GM13976 (cell line): ENCODE measurements around the gene RELL1.

Experiments used
- DNase-seq: peaks from one replicate; pipeline ENCODE4 v3.0.0; 2012; ENCODE audit warnings: low spot score
- CTCF ChIP-seq: IDR thresholded peaks from 2 replicates; pipeline ENCODE4 v1.5.1; 2012; ENCODE audit warnings: borderline replicate concordance, mild to moderate bottlenecking; ENCODE audit not compliant: insufficient read depth; ENCODE audit errors: extremely low read depth, missing control alignments, control extremely low read depth
- in situ Hi-C: fragments of 300-500 bp; cut with MboI; formaldehyde crosslinking; loops from one replicate; pipeline ENCODE4 v1.12.0; 2022; ENCODE audit warnings: low sequenced_read_pairs, mixed read lengths, inconsistent platforms; ENCODE audit not compliant: unreplicated experiment

The RELL1 gene

GRCh38 chr4:37584493-37585060 lies 101.6 kb downstream of the RELL1 start:
- TF ChIP-seq CTCF, result no peak
- in situ Hi-C loops, result no loop called here

GRCh38 chr4:37584071-37584470 lies 102.1 kb downstream of the RELL1 start:
- no peak for TF ChIP-seq CTCF
- in situ Hi-C loops, result no loop called here
- no peak for DNase-seq

More at GRCh38 chr4:37584493-37585060, 101.6 kb downstream of the RELL1 start:
- no peak for DNase-seq

GRCh38 chr4:37573566-37573965 lies 112.6 kb downstream of the RELL1 start:
- no peak for DNase-seq
- no peak for TF ChIP-seq CTCF
- in situ Hi-C loops, result no loop called here

- DNase-seq, result no peak
- in situ Hi-C loops, result loop anchor here (10.0 kb wide), 1 partner anchor 114 kb away; a partner anchor contains a TSS
- no peak for TF ChIP-seq CTCF
Observed at GRCh38 chr4:37568489-37568888, 117.7 kb downstream of the RELL1 start.

GRCh38 chr4:37567836-37568235 lies 118.3 kb downstream of the RELL1 start:
- in situ Hi-C loops, result loop anchor here (10.0 kb wide), 1 partner anchor 113 kb away; a partner anchor contains a TSS
- DNase-seq, result no peak
- no peak for TF ChIP-seq CTCF

GRCh38 chr4:37562592-37562991 lies 123.6 kb downstream of the RELL1 start:
- DNase-seq, result no peak
- TF ChIP-seq CTCF, result no peak
- in situ Hi-C loops, result loop anchor here (10.0 kb wide), 1 partner anchor 108 kb away; a partner anchor contains a TSS

GRCh38 chr4:37561803-37562207 lies 124.4 kb downstream of the RELL1 start:
- TF ChIP-seq CTCF, result no peak
- in situ Hi-C loops, result loop anchor here (10.0 kb wide), 1 partner anchor 107 kb away; a partner anchor contains a TSS
- no peak for DNase-seq
